Astrocyte of the spinal cord (primary cell): ENCODE results near the gene ARPC2.
"Not testable (repeated sequence)": the region's sequence is repeated elsewhere in the genome, so short reads cannot be mapped to it uniquely, and the experiment has no call there.

Experiments
- DNase-seq: peaks from one replicate; pipeline ENCODE4 v3.0.0; 2011; ENCODE audit warnings: low read depth, low spot score
- H3K4me3 ChIP-seq: 2 replicates; pipeline ENCODE4 v1.5.1; 2011; ENCODE audit warnings: low read depth, mild to moderate bottlenecking, low read length, moderate library complexity
- CTCF ChIP-seq: IDR thresholded peaks from 2 replicates; pipeline ENCODE4 v1.5.1; 2012; ENCODE audit warnings: low read depth, mild to moderate bottlenecking, low read length, inconsistent platforms
- in situ Hi-C: cut with HindIII; loops from 2 replicates; pipeline ENCODE4 v1.10.0; 2017; ENCODE audit warnings: low sequenced_read_pairs

The ARPC2 gene

GRCh38 chr2:218269900-218270720, 53.1 kb downstream of the ARPC2 start, which contains the start of the genes AAMP and PNKD:
TSS of gene AAMP (minus strand) at chr2:218270137. CDS start at chr2:218270086, 51 bp downstream.
TSS of gene PNKD (plus strand) at chr2:218270519. CDS start at chr2:218270536, 17 bp downstream.
- peak; percentile 100 for DNase-seq
- H3K4me3 ChIP-seq, result peak within 1 kb of the TSS; percentile 88
- in situ Hi-C loops, result no loop called here
- peak; percentile 10 for TF ChIP-seq CTCF

GRCh38 chr2:218270721-218271486, 53.9 kb downstream of the ARPC2 start:
- in situ Hi-C loops, result no loop called here
- DNase-seq, result no peak
- TF ChIP-seq CTCF, result no peak

GRCh38 chr2:218271487-218271797, 54.5 kb downstream of the ARPC2 start:
- no peak for DNase-seq
- H3K4me3 ChIP-seq, result peak overlapping the region; percentile 88
- TF ChIP-seq CTCF, result no peak
- in situ Hi-C loops, result no loop called here

More at GRCh38 chr2:218270721-218271486, 53.9 kb downstream of the ARPC2 start:
- peak overlapping the region; percentile 88 for H3K4me3 ChIP-seq

- H3K4me3 ChIP-seq, result no peak overlapping the region
- in situ Hi-C loops, result no loop called here
- TF ChIP-seq CTCF, result no peak
- DNase-seq, result no peak
Observed at GRCh38 chr2:218271865-218272530, 55.0 kb downstream of the ARPC2 start.

- no peak overlapping the region for H3K4me3 ChIP-seq
- DNase-seq, result peak; percentile 86
- peak; percentile 94 for TF ChIP-seq CTCF
- in situ Hi-C loops, result no loop called here
Observed at GRCh38 chr2:218272531-218273212, 55.7 kb downstream of the ARPC2 start.

GRCh38 chr2:218273214-218273907, 56.4 kb downstream of the ARPC2 start:
- in situ Hi-C loops, H3K4me3 ChIP-seq: not testable (repeated sequence)

More at GRCh38 chr2:218273214-218273907, 56.4 kb downstream of the ARPC2 start:
- DNase-seq, result not testable (repeated sequence)
